Lower lobe of right lung (tissue), 2 donors: ENCODE data around the gene NCF4. TPM values are rescaled to one million over a fixed set of nuclear protein-coding genes. Genes with fewer than 3 reads are reported as not detected.

ENCODE experiments used
- ATAC-seq, 2 donors: fragments of 200-7000 bp; cut with Tn5 transposase; one replicate each; pipeline ENCODE4 v1.9.1; 2020 to 2022; ENCODE audit warnings: mild to moderate bottlenecking in 2 of 2, moderate library complexity in 2 of 2
- DNase-seq: peaks from one replicate; pipeline ENCODE4 v3.0.0-alpha.2; 2020
- H3K27ac ChIP-seq: fragments of 200-600 bp; one replicate; pipeline ENCODE4 v1.8.0; 2022
- H3K27me3 ChIP-seq: fragments of 200-600 bp; one replicate; pipeline ENCODE4 v1.8.0; 2022; ENCODE audit warnings: low read depth
- H3K36me3 ChIP-seq: fragments of 200-600 bp; one replicate; pipeline ENCODE4 v1.8.0; 2022; ENCODE audit warnings: mild to moderate bottlenecking
- H3K4me1 ChIP-seq: fragments of 200-600 bp; one replicate; pipeline ENCODE4 v1.8.0; 2022
- H3K4me3 ChIP-seq: fragments of 200-600 bp; one replicate; pipeline ENCODE4 v1.8.0; 2022; ENCODE audit warnings: mild to moderate bottlenecking
- H3K9me3 ChIP-seq: fragments of 200-600 bp; one replicate; pipeline ENCODE4 v1.8.0; 2022
- CTCF ChIP-seq: fragments of 200-600 bp; IDR thresholded peaks from one replicate; pipeline ENCODE4 v1.8.0; 2022; ENCODE audit warnings: antibody characterized with exemption, mild to moderate bottlenecking
- intact Hi-C: fragments of 100-400 bp; cut with DNase I; formaldehyde crosslinking; loops from one replicate; pipeline ENCODE4 v1.11.0; 2022
- long read RNA-seq: library from polyadenylated mRNA; unstranded; transcript quantifications from one replicate; pipeline ENCODE4 v2.0.0, GENCODE V29; 2021
- total RNA-seq: library from RNA; stranded (reverse); fragmentation: NEBNext Ultra II Directional; extraction: Animal tissue kit (Norgen Biotek cat#: 25700); gene quantifications from one replicate; pipeline ENCODE4 v1.2.1, GENCODE V29; 2021
- donor health status: DM: no; HTN: yes; CAD: no; lungs with severe emphysema.

Gene NCF4
- total RNA-seq: 55.3 TPM
- long read RNA-seq, transcript NCF4-201 (10 exons, 1,396 nt): major isoform, 57 of 80 reads
- long read RNA-seq, transcript NCF4-202 (9 exons, 1,641 nt): minor isoform, 11 of 80 reads
- long read RNA-seq, partial matches to known transcripts: 8 of 80 reads
- long read RNA-seq, other reads (novel, unspliced or antisense): 4 of 80 reads

GRCh38 chr22:36860821-36861659, at the start of gene NCF4:
TSS of gene NCF4 (plus strand) at chr22:36861006. CDS start at chr22:36861172, 166 bp downstream.
- no peaks in the 10 kb centered on the region for H3K27me3 ChIP-seq
- peak within 1 kb of the TSS; percentile 85 for H3K27ac ChIP-seq
- H3K4me3 ChIP-seq: peak within 1 kb of the TSS; percentile 49
- peaks cover 7% of the 10 kb centered on the region for H3K4me1 ChIP-seq
- ATAC-seq (peak; percentile 73 to 82), DNase-seq (peak; percentile 88)
- intact Hi-C loops: no loop called here
- TF ChIP-seq CTCF: no peak
- H3K36me3 ChIP-seq: no peaks in the 10 kb centered on the region
- no peaks in the 10 kb centered on the region for H3K9me3 ChIP-seq

GRCh38 chr22:36811094-36811800, 49.6 kb upstream of the NCF4 start:
- H3K27me3 ChIP-seq: peaks cover 41% of the 10 kb centered on the region
- H3K4me1 ChIP-seq: peaks cover 2% of the 10 kb centered on the region
- DNase-seq (no peak), ATAC-seq (no peak)
- H3K9me3 ChIP-seq: no peaks in the 10 kb centered on the region
- no peak overlapping the region for H3K4me3 ChIP-seq
- intact Hi-C loops: no loop called here
- H3K36me3 ChIP-seq: no peaks in the 10 kb centered on the region
- no peak overlapping the region for H3K27ac ChIP-seq
- no peak for TF ChIP-seq CTCF

- H3K36me3 ChIP-seq: no peaks in the 10 kb centered on the region
- no peaks in the 10 kb centered on the region for H3K9me3 ChIP-seq
- peaks cover 14% of the 10 kb centered on the region for H3K4me1 ChIP-seq
- intact Hi-C loops: no loop called here
- no peak overlapping the region for H3K27ac ChIP-seq
- no peak overlapping the region for H3K4me3 ChIP-seq
- ATAC-seq: no peak
- peaks cover 70% of the 10 kb centered on the region for H3K27me3 ChIP-seq
- DNase-seq: no peak
- no peak for TF ChIP-seq CTCF
Observed at GRCh38 chr22:36814801-36815200, 46.0 kb upstream of the NCF4 start.

GRCh38 chr22:36815558-36816338, 45.1 kb upstream of the NCF4 start:
- Histone ChIP-seq H3K27me3 (peaks cover 73% of the 10 kb centered on the region), H3K4me1 (peaks cover 14% of the 10 kb centered on the region), H3K4me3 (no peak overlapping the region), H3K36me3 (no peaks in the 10 kb centered on the region), H3K9me3 (no peaks in the 10 kb centered on the region), H3K27ac (no peak overlapping the region)
- ATAC-seq (no peak), DNase-seq (no peak)
- TF ChIP-seq CTCF: no peak
- intact Hi-C loops: no loop called here

- Histone ChIP-seq H3K9me3 (no peaks in the 10 kb centered on the region), H3K4me3 (peak overlapping the region; percentile 39), H3K27me3 (peaks cover 73% of the 10 kb centered on the region), H3K27ac (no peak overlapping the region), H3K36me3 (no peaks in the 10 kb centered on the region), H3K4me1 (peaks cover 14% of the 10 kb centered on the region)
- DNase-seq: no peak
- peak in 1 of 2 donors; percentile 47 for ATAC-seq
- intact Hi-C loops: no loop called here
- TF ChIP-seq CTCF: no peak
Observed at GRCh38 chr22:36816339-36816635, 44.5 kb upstream of the NCF4 start.
